T-helper 1 cell treated with Interleukin-12 subunit alpha and Interleukin-12 subunit beta and Interleukin-4 antibody, amounts not matched to agents 30 ng/mL and 1 ng/mL, for 36 hours (primary cell): ENCODE results near the gene ZFYVE27. TPM values are rescaled to one million over a fixed set of nuclear protein-coding genes. Genes with fewer than 3 reads are reported as not detected.

ENCODE experiments used
- intact Hi-C: fragments of 100-400 bp; cut with micrococcal nuclease; formaldehyde crosslinking; loops from one replicate; pipeline ENCODE4 v1.15.1; 2024
- total RNA-seq: library from RNA; stranded (reverse); gene quantifications from 2 replicates; pipeline ENCODE4 v1.2.3, GENCODE V29; 2022

Gene ZFYVE27
- total RNA-seq, 1 donor from 2014 or later: 33.1 TPM

GRCh38 chr10:97714401-97715258, 22.3 kb upstream of the ZFYVE27 start:
- intact Hi-C loops: loop anchor here (1.0 kb wide), 2 partner anchors 23 to 27 kb away; partner anchors contain the start of genes AVPI1 and ZFYVE27

GRCh38 chr10:97715259-97715874, 21.6 kb upstream of the ZFYVE27 start:
- intact Hi-C loops: no loop called here

GRCh38 chr10:97717627-97718026, 19.3 kb upstream of the ZFYVE27 start:
- intact Hi-C loops: no loop called here

DNA sequence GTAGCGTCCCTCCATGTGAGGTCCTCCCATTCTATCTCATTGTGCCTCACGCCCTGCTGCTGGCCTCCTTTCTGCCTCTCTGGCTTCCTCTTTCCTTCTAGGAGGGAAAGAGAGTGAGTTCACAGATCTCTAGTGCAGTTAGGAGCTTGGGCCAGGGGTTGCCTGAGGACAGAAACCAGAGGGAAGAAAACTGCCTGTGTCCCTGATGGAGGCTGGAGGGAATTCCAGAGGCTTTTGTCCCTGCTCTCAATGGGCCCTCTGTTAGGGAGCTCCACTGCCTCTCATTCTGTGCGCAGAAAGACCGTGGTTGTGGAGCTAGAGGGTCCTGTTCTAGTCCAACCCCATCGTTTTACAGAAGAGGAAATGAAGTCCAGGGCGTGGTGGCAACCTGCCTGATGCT, 18.8 kb upstream of the ZFYVE27 start:
- intact Hi-C loops: no loop called here

GRCh38 chr10:97718659-97719142, 18.2 kb upstream of the ZFYVE27 start:
- intact Hi-C loops: no loop called here

DNA sequence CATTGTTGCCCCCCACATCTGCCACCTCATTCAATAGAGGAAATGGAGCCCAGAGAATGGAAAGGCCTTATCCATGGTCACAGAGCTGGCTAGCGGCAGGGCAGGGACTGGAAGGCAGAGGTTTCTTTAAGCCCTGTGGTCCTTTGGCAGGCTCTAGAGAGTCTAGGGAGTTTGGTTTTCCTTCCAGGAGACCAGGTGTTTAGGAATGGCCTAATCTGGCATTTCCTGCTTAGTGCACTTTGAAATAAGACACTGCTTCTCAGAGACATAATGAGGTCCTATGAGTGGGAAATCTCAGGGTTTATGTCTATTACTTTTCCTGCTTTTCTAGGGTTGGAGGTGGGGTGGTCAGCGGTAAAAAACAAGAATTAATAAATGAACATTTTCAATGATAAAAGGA, 17.3 kb upstream of the ZFYVE27 start:
- intact Hi-C loops: no loop called here

DNA sequence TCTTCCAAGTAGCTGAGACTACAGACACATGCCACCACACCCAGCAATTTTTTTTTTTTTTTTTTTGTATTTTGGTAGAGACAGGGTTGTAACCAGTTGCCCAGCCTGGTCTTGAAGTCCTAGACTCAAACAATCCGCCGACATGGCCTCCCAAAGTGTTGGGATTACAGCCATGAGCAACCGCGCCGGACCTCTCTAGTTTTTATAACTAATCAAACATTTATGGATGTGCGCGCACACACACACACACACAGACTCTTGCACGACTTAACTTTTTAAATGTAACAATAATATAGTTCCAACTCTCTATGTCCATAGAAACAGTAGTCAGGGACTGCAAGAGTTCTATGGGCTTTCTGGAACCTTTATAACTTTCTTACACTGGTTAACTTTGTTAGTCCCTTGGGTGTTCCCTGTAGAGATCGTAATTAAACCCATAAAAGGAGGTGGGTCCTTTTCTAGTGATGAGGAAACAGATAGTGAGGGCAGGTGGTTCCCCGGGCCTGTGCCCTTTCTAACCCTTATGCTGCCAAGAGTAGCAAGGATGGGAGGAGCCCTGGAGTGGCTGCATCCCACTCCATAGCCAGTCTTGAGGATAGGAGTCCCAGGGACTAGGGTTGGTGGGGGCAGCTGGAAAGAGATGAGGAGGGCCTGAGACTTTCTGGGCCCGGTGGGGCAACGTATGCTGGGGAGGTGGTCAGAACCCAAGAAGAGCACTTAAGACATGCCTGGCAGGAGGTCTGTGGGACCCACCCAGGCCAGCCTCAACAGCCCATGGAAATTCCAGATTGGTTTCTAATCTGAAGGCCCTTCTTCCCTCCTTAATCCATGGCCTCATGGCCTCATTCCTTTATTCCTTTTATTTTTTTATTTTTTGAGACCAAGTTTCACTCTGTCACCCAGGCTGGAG, 14.8 kb upstream of the ZFYVE27 start:
- intact Hi-C loops: no loop called here

DNA sequence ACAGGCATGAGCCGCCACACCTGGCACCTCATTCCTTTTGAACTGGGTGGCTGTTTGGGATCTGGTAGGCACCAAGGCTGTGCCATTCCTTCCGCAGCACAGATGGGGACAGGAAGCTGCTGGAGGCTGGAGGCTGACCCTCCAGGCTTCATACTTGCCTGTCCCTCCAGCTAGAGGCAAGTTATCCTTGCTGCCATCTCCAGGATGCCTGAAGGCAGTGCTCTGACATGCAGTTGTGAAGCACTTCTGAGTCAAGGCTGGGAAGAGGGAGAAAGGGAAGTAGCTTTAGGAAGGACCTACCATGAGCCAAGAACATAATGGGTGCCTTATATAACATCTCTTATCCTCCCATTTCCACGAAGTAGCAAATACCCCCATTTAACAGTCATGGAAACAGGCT, 13.9 kb upstream of the ZFYVE27 start:
- intact Hi-C loops: no loop called here

GRCh38 chr10:97724341-97724941, 12.5 kb upstream of the ZFYVE27 start:
- intact Hi-C loops: no loop called here

DNA sequence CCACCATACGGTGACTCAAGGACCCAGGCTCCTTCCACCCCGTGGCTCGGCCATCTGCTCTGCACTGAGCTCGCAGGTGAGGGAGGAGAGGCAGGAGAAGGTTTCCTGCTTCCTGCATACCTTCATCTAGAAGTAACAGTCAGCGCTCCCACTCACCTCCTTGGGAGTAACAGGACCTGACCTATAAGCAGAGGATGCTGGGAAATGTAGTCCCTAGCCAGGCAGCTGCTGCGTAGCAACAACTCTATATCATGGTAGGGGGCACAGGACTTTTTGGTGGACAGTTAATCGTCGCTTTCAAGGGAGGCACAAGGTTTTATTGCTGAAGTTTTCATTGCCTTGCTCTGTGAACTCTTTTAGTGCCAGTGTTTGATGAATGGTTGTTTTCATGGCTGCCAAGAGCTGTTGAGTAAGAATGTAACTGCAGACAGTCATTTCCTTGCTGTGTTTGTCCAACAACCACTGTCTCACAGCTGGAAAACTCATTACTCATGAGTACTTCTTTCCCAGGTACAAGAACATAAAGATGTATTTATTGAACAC, 10.2 kb upstream of the ZFYVE27 start:
- intact Hi-C loops: no loop called here

DNA sequence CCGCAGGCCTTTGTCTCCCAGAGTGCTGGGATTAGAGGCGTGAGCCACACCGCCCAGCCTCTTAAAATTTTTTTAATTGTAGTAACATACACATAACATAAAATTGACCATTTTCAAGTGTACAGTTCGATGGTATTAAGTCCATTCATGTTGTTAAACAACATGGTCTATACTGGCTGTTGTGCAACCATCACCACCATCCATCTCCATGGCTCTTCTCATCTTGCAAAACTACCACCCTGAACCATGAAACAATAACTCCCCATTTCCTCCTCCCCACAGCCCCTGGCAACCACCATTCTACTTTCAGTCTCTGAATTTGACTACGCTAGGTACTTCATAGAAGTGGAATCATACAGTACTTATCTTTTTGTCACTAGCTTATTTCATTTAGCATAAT, 7.9 kb upstream of the ZFYVE27 start:
- intact Hi-C loops: no loop called here

DNA sequence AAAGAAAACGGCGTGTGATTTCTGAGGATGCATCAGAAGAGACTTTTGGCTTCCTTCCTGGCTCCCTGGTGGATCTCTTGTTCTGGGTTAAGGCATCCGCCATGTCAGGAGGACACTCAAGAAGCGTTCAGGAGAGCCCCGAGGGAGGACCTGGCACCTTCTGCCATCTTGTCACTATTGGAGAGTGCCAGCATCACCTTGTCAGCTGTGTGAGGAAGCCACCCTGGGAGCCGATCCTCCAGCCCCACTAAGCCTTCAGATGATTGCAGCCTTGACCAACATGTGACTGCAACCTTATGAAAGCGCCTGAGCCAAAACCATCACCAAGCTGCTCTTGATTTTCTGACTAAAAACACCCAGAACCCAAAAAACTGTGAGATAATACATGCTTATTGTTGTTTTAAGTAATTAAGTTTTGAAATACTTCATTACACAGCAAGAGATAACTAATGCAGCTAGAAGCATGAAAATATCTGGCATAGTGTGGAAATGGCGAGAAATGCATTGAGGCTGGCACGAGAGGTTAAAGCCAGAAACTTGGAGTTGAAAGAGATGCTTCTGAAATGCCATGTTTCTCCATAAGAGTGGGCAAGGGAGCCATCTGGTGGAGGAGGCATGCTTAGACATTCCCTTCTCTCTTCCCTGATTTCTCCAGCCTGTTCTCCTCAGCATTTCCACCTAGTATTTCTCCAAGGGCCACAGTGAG, 5.4 kb upstream of the ZFYVE27 start:
- intact Hi-C loops: loop anchor here (1.0 to 10.0 kb wide), 5 partner anchors 22 to 327 kb away; partner anchors contain the start of genes ANKRD2 and RRP12

DNA sequence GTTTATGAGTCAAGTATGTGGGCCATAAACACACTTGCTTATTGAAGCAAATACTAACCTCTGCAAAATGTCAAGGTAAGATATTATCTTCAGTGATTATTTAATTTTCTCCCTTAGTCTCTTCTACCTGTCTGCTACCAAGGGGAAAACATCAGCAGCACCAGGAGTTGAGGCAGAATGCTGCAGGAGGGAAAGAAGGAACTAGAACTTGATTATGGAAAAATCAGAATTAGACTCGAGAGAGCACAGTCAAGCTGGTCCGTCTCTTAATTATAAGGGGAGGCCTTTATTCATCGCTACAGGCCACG, 4.9 kb upstream of the ZFYVE27 start:
- intact Hi-C loops: loop anchor here (10.0 kb wide), 1 partner anchor 327 kb away; the partner anchor contains the start of gene RRP12

GRCh38 chr10:97733256-97733655, 3.7 kb upstream of the ZFYVE27 start:
- intact Hi-C loops: loop anchor here (10.0 kb wide), 1 partner anchor 328 kb away; the partner anchor contains the start of gene RRP12

DNA sequence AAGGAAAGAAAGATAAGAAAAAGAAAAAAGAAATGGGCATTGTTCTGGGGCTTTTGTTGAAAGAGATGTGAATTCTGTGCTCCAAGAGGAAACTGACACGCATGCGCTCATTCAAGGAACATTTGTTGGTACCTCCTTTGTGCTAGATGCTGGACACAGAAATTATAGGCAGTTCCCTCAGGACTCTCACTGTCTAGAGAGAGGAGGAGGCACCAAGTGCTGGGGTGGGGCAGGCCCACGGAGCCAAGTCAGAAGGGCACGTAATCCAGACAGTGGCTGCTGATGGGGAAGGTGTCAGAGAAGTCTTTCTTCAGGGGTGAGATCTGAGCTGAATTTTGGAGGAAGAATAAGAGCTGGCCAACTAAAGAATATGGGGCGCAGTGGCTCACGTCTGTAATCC, 2.9 kb upstream of the ZFYVE27 start:
- intact Hi-C loops: loop anchor here (10.0 kb wide), 1 partner anchor 329 kb away; the partner anchor contains the start of gene RRP12

GRCh38 chr10:97736403-97736901, 476 bp upstream of the ZFYVE27 start:
- intact Hi-C loops: loop anchor here (2.0 to 10.0 kb wide), 4 partner anchors 60 to 1886 kb away; partner anchors contain the start of genes FRAT2, RRP12 and SLC25A28

DNA sequence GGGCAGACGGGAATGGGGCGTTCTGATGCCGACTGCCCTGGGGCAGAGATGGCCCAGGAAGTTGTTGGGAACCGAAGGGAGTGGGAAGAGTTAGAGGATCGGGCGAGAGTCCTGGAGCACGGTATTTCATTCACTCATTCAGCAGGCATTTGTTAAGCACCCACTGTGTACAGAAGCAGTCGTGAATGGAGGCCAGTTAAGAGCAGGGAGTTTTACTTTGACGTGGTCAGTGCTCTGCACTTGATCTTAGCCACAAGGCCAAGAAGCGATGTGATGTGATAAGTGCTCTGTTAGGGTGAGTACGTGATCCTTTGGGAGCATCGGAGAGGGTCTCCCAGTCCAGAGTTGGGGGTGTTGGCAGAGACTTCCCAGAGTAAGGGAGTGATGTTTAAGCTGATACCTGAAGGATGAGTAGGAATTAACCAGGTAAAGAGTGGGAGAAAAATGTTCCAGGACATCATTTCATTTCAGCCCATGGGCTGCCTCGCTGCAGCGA, 890 bp downstream of the ZFYVE27 start:
- intact Hi-C loops: loop anchor here (1.0 to 10.0 kb wide), 15 partner anchors 24 to 1884 kb away; partner anchors contain the start of genes ARHGAP19, AVPI1, FRAT2 and GOLGA7B

DNA sequence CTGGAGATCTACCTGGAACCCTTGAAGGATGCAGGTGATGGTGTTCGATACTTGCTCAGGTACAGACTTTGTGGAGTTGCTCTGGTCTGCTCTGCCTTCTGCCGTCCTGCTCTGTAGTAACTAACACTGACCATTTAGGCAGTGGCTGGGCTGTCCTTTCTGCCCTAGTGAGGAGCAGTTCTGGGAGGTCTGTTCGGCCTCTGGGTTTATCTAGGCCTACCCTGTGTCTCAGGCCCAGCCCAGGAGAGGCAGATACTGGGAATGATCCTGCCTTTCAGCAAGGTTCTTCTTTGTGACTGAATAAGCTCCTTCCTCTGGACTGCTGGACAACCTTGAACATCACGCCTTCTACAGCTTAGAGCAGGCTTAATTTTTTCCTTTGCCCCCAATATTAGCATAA, 1.7 kb downstream of the ZFYVE27 start:
- intact Hi-C loops: loop anchor here (5.0 to 10.0 kb wide), 2 partner anchors 334 to 1884 kb away; partner anchors contain the start of genes RRP12 and SLC25A28

GRCh38 chr10:97740613-97741012, 3.7 kb downstream of the ZFYVE27 start:
- intact Hi-C loops: no loop called here
